KBM-7 (cell line): ENCODE data around the gene APOL2.
"Not testable (repeated sequence)": the region's sequence is repeated elsewhere in the genome, so short reads cannot be mapped to it uniquely, and the experiment has no call there.

Experiments used
- DNase-seq: peaks from one replicate; pipeline ENCODE4 v3.0.0-alpha.2; 2015
- in situ Hi-C: fragments of 300-500 bp; cut with MboI; formaldehyde crosslinking; loops from 2 replicates; pipeline ENCODE4 v1.14.3; 2020; ENCODE audit warnings: low sequenced_read_pairs, low pct_unique_long_range_greater_than_20kb, mixed read lengths

The APOL2 gene

GRCh38 chr22:36263886-36264664 is 24.7 kb upstream of the APOL2 start:
- in situ Hi-C loops = not testable (repeated sequence)

GRCh38 chr22:36263216-36263673 is 23.9 kb upstream of the APOL2 start:
- DNase-seq, in situ Hi-C loops: not testable (repeated sequence)

More at GRCh38 chr22:36263886-36264664, 24.7 kb upstream of the APOL2 start:
- DNase-seq = not testable (repeated sequence)

DNA sequence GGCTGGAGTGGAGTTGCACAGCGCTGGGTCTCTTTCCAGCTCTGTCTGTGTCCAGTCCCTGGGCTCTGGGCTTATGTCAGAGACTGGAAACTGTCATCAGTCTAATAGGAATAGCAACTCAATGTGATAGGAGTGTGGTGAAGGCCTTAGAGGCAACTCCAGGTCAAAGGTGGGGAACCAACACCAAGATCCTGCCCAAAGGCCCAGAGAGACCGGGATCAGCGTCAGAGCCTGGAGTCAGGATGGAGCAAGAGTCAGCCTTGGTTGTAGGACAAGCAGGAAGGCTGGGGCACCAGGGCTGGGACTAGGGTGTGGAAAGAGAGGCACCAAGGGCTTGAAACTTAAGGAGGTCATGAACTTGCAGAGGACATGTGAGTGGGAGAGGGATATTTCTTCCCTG is 23.0 kb upstream of the APOL2 start:
- DNase-seq, in situ Hi-C loops: not testable (repeated sequence)

DNA sequence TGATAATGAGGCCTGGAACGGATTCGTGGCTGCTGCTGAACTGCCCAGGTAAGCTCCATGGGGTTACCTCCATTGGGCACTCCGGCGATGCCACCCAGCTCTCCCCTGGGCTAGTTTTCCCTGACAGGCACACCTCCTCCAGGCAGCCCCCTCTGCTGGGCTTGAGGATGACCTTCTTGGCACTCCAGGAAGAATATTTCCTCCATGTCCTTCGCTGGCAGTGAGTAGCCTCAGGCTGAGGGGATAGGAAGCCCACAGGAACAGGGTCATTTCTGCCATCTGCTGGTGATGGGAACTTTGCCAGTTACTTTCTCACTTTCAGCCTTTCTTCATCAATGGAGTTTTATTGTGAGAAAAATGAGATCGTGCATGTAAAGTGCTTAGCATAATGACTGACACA is 22.3 kb upstream of the APOL2 start:
- DNase-seq, in situ Hi-C loops: not testable (repeated sequence)

GRCh38 chr22:36259615-36260300 is 20.4 kb upstream of the APOL2 start:
- no peak for DNase-seq
- in situ Hi-C loops = no loop called here

DNA sequence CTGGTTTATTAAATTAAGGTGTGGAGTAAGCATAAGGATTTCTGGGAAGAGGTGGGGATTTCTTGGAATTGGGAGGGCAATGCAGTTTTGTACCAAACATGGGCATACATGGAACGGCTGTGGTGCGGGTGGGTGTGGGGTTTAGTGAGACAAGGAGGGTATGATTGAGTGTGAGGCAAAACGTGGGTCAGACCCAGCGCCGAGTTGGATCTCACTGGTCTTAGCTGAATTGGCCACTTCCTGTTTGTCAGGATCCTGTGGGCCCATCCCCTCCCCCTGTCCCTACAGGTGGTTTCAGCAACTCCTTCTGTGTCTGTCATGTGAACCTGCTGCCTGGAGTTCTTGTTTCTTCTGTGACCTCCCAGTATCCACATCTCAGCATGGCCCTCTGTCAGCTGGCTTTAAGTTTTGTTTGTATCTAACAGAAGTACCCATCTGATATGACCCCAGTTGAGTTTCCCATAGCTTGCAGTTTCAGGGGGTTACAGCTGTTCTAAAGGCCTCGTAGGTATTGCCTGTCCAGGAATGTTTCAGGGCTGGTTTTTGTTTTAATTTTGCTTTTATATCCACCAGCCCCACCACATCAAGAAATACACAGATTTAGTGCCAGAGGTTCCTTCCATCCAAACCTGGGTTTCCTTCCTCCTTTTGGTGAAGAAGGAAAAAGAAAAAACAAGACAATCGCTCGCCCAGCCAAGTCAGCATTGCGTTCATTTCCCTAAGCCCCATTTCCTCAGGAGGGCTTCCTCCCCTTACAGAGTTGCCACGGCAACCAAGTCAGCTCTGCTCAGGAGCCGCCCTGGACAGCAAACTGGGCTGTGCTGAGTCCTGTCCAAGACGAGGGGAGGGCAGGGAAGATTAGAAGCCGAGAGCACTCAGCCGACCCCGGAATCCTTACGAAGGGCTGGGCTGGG is 19.6 kb upstream of the APOL2 start:
- in situ Hi-C loops = no loop called here
- DNase-seq = peak; percentile 69

- no peak for DNase-seq
- in situ Hi-C loops = no loop called here
These were observed 18.8 kb upstream of the APOL2 start for GRCh38 chr22:36257948-36258670.

- in situ Hi-C loops = no loop called here
- no peak for DNase-seq
These were observed 18.0 kb upstream of the APOL2 start for GRCh38 chr22:36257308-36257707.

- no peak for DNase-seq
These were observed 17.2 kb upstream of the APOL2 start for GRCh38 chr22:36256478-36256877.

GRCh38 chr22:36255572-36255971 is 16.2 kb upstream of the APOL2 start:
- in situ Hi-C loops, DNase-seq: not testable (repeated sequence)

More at GRCh38 chr22:36256478-36256877, 17.2 kb upstream of the APOL2 start:
- in situ Hi-C loops = no loop called here

- DNase-seq = no peak
- in situ Hi-C loops = no loop called here
These were observed 14.5 kb upstream of the APOL2 start for GRCh38 chr22:36253523-36254490.

DNA sequence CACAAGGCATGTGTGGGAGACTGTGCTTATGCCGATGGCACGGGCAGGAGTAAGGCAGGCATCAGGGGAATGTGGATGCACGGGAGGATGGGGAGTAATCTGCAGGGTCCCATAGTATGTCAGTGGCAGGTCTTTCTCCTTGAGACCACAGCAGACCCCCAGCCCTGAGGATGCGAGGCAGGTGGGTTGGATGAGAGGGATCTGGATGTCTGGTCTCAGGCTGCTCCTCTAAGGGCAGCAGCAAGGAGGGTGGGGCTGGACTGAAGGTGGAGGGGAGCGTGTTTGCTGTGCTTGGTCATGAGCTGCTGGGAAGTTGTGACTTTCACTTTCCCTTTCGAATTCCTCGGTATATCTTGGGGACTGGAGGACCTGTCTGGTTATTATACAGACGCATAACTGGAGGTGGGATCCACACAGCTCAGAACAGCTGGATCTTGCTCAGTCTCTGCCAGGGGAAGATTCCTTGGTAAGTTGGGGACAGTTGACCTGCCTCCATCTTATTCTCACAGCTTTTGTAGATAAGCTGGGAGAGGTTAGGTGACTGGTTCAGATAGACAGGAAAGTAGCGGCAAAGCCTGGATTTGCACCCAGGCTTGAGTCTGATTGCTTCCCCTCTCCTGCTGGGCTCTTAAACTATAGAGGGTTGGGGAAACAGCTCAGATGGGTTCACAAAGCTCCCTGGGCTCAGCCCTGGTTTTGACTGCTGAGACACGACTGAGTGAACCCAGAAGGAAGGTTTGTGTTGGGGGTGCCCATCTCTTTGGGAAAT is 13.6 kb upstream of the APOL2 start, which contains the start of gene APOL1:
Gene APOL1, plus strand, starts transcription at position 380 of the 769 bp plus-strand sequence. CDS start 1,823 bp downstream, outside the sequence.
- in situ Hi-C loops = no loop called here
- DNase-seq = peak; percentile 47

- DNase-seq, in situ Hi-C loops: not testable (repeated sequence)
These were observed 12.8 kb upstream of the APOL2 start for GRCh38 chr22:36251979-36252608.

GRCh38 chr22:36250292-36250960 is 11.1 kb upstream of the APOL2 start:
- DNase-seq, in situ Hi-C loops: not testable (repeated sequence)

GRCh38 chr22:36249160-36249559 is 9.8 kb upstream of the APOL2 start:
- in situ Hi-C loops = no loop called here
- no peak for DNase-seq

DNA sequence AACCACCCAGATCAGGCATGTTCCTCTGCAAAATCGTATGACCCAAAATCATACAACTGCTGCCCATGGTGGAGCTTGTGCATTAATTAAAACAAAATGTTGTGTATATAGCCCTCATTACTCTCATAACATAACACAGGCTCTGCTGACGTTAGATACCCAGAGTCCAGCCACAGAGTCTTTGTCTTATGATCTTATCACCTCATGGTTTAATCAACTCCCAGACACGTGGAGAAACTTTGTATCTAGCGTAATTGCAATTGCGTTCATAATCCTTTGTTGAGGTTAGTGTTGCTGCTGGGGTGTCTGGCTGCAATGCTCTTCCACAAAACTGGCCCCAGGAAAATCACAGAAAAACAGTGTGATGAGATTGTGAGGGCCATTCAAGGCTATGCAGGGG is 8.6 kb upstream of the APOL2 start:
- DNase-seq = no peak
- in situ Hi-C loops = no loop called here
